Right lobe of liver (tissue), 4 donors: ENCODE results near the gene PLEKHA5.

Source experiments
- CTCF ChIP-seq, 4 donors: fragments of 200-600 bp in 3 of 4; fragments of 450-650 bp in 1 of 4; IDR thresholded peaks; one replicate each; pipeline versions ENCODE4 v1.5.1 to v1.8.0; 2016 to 2022; ENCODE audit warnings: antibody characterized with exemption in 4 of 4, mild to moderate bottlenecking in 2 of 4
- POLR2A ChIP-seq: fragments of 450-650 bp; IDR thresholded peaks from one replicate; pipeline ENCODE4 v1.6.1; 2017; ENCODE audit warnings: antibody characterized with exemption, mild to moderate bottlenecking
- donor health status: DM: no; HTN: no; CAD: no.
- donor health status: DM: no; HTN: no; CAD: no.
- donor health status: DM: no; HTN: yes; CAD: no.

- TF ChIP-seq CTCF (IDR thresholded peaks at IDR 0.05) (no peak), POLR2A (no peak)
Measured at GRCh38 chr12:19245106-19245505, 115.6 kb downstream of the PLEKHA5 start.
